ENCODE results near the gene TMEM98.
A peak's percentile ranks its signal among the peaks of the same experiment; 100 is the strongest.

The TMEM98 gene

GRCh38 chr17:32907583-32907982 is 20.4 kb upstream of the TMEM98 start:
- H3K4me3 ChIP-seq (ENCODE audit: insufficient read depth, low read length, poor library complexity, severe bottlenecking): no peak overlapping the region

DNA sequence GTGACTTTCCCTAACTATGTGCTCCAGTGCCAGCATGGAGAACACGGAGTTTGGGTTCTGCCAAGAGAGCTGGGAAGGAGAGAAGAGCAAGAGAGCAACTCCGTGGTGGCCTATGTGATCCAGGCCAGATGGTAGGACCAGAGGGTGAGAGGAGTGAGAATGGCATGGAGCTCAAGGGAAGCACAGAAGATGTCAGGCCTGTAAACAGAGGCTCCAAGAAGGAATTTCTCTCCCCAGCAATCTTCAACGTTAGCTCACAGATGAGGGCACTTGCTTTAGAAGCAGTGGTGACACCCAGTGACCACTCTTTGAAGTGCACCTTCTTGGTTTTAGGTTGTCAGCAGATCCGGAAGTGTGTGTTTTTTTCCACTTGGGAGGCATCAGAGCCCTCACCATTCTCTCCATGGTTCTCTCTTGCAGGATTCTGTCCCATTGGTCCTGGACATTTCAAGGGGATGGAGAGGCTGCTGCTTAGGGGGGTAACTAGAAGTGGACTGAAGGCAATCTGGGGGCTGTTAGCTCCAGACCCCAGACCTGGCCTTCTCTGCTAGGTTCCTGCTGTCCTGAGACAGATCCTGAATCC is 18.1 kb upstream of the TMEM98 start:
- H3K27ac ChIP-seq (ENCODE audit: low read depth, low read length): no peak overlapping the region
- H2AFZ ChIP-seq (ENCODE audit: low read depth, low read length, severe bottlenecking): peak overlapping the region; percentile 52
- H3K36me3 ChIP-seq (ENCODE audit: low read length): no peaks in the 10 kb centered on the region
- no peaks in the 10 kb centered on the region for H3K27me3 ChIP-seq (ENCODE audit: low read length)
- TF ChIP-seq CTCF (IDR thresholded peaks at IDR 0.05; ENCODE audit: insufficient read depth, low read length, poor library complexity, severe bottlenecking) (peak; percentile 45), EZH2phosphoT487 (conservative IDR thresholded peaks at IDR 0.05; ENCODE audit: low read length) (no peak)
- no peaks in the 10 kb centered on the region for H3K9me3 ChIP-seq (ENCODE audit: insufficient read depth, low read length)
- H3K9ac ChIP-seq (ENCODE audit: low read length): no peak overlapping the region
- no peak overlapping the region for H3K4me3 ChIP-seq (ENCODE audit: insufficient read depth, low read length, poor library complexity, severe bottlenecking)
- no peaks in the 10 kb centered on the region for H3K79me2 ChIP-seq (ENCODE audit: insufficient read depth, low read length)
- no peak overlapping the region for H3K4me2 ChIP-seq (ENCODE audit: low read depth, low read length, poor library complexity, severe bottlenecking)
- no peaks in the 10 kb centered on the region for H4K20me1 ChIP-seq (ENCODE audit: low read depth, low read length)
- H3K9me2 ChIP-seq (replicated peaks; ENCODE audit: insufficient read depth, low read length): no peaks in the 10 kb centered on the region
- H3F3A ChIP-seq (ENCODE audit: insufficient read depth): no peaks in the 10 kb centered on the region

More at GRCh38 chr17:32907583-32907982, 20.4 kb upstream of the TMEM98 start:
- no peak overlapping the region for H3K4me2 ChIP-seq (ENCODE audit: low read depth, low read length, poor library complexity, severe bottlenecking)
- H3K9ac ChIP-seq (ENCODE audit: low read length): no peak overlapping the region
- H3K36me3 ChIP-seq (ENCODE audit: low read length): no peaks in the 10 kb centered on the region
- H3F3A ChIP-seq (ENCODE audit: insufficient read depth): no peaks in the 10 kb centered on the region
- no peaks in the 10 kb centered on the region for H3K9me3 ChIP-seq (ENCODE audit: insufficient read depth, low read length)
- no peaks in the 10 kb centered on the region for H3K79me2 ChIP-seq (ENCODE audit: insufficient read depth, low read length)
- TF ChIP-seq CTCF (IDR thresholded peaks at IDR 0.05; ENCODE audit: insufficient read depth, low read length, poor library complexity, severe bottlenecking): no peak
- no peak for TF ChIP-seq EZH2phosphoT487 (conservative IDR thresholded peaks at IDR 0.05; ENCODE audit: low read length)
- H2AFZ ChIP-seq (ENCODE audit: low read depth, low read length, severe bottlenecking): no peak overlapping the region
- no peaks in the 10 kb centered on the region for H4K20me1 ChIP-seq (ENCODE audit: low read depth, low read length)
- no peaks in the 10 kb centered on the region for H3K27me3 ChIP-seq (ENCODE audit: low read length)
- H3K27ac ChIP-seq (ENCODE audit: low read depth, low read length): no peak overlapping the region
- H3K9me2 ChIP-seq (replicated peaks; ENCODE audit: insufficient read depth, low read length): no peaks in the 10 kb centered on the region

DNA sequence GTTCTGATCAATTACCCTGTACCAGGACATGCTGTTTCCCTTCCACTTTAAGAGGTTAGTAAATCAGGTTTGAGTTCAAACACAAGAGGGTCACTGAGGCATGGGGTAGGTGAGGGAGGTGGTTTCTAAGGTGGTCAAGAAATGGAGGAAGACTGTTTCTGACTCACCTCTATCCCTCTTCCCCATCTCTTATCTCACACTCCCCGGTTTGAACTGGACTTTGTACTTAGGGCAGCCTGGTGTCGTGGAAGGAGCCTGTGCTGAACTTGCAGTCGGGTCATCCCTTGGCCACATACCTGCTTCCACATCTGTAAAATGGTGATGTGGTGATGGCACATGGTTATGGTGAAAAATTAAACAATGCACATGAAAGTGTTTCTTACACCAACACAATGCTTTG is 17.2 kb upstream of the TMEM98 start:
- Histone ChIP-seq H3K4me3 (ENCODE audit: insufficient read depth, low read length, poor library complexity, severe bottlenecking) (no peak overlapping the region), H4K20me1 (ENCODE audit: low read depth, low read length) (no peaks in the 10 kb centered on the region), H3K36me3 (ENCODE audit: low read length) (no peaks in the 10 kb centered on the region), H3K27ac (ENCODE audit: low read depth, low read length) (no peak overlapping the region), H3K9ac (ENCODE audit: low read length) (no peak overlapping the region), H3K9me3 (ENCODE audit: insufficient read depth, low read length) (no peaks in the 10 kb centered on the region), H3K79me2 (ENCODE audit: insufficient read depth, low read length) (no peaks in the 10 kb centered on the region), H3K4me2 (ENCODE audit: low read depth, low read length, poor library complexity, severe bottlenecking) (no peak overlapping the region), H3K9me2 (replicated peaks; ENCODE audit: insufficient read depth, low read length) (no peaks in the 10 kb centered on the region), H3K27me3 (ENCODE audit: low read length) (no peaks in the 10 kb centered on the region), H3F3A (ENCODE audit: insufficient read depth) (no peaks in the 10 kb centered on the region), H2AFZ (ENCODE audit: low read depth, low read length, severe bottlenecking) (no peak overlapping the region)
- TF ChIP-seq EZH2phosphoT487 (conservative IDR thresholded peaks at IDR 0.05; ENCODE audit: low read length) (no peak), CTCF (IDR thresholded peaks at IDR 0.05; ENCODE audit: insufficient read depth, low read length, poor library complexity, severe bottlenecking) (no peak)
